ENCODE data around the gene C2orf76. TPM values are rescaled to one million over a fixed set of nuclear protein-coding genes. Genes with fewer than 3 reads are reported as not detected.

C2orf76 gene
- total RNA-seq, 1 donor from 2014 or later, result 11.7 TPM

DNA sequence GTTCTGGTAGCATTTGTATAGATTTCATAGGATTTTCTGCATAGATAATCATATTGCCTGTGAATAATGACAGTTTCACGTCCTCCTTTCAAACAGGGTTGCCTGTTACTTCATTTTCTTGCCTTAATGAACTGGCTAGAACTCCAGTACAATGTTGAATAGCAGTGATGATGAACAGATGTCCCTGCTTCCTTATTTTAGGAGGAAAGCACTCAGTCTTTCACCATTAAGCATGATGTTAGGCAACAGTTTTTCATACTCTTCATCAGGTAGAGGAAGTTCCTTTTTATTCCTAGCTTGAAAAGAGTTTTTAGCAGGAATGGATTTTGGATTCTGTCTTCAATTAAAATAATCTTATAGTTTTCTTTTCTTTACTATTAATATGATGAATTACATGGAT is 39.7 kb downstream of the C2orf76 start:
- no peak for DNase-seq (ENCODE audit: extremely low spot score, unreplicated experiment)
- peaks cover 11% of the 10 kb centered on the region for H3K4me1 Mint-ChIP-seq (ENCODE audit: unreplicated experiment)
- no peaks in the 10 kb centered on the region for H3K9me3 Mint-ChIP-seq
- no peaks in the 10 kb centered on the region for H3K36me3 Mint-ChIP-seq
- no peak overlapping the region for H3K27ac Mint-ChIP-seq
- TF ChIP-seq, protein P1, sequence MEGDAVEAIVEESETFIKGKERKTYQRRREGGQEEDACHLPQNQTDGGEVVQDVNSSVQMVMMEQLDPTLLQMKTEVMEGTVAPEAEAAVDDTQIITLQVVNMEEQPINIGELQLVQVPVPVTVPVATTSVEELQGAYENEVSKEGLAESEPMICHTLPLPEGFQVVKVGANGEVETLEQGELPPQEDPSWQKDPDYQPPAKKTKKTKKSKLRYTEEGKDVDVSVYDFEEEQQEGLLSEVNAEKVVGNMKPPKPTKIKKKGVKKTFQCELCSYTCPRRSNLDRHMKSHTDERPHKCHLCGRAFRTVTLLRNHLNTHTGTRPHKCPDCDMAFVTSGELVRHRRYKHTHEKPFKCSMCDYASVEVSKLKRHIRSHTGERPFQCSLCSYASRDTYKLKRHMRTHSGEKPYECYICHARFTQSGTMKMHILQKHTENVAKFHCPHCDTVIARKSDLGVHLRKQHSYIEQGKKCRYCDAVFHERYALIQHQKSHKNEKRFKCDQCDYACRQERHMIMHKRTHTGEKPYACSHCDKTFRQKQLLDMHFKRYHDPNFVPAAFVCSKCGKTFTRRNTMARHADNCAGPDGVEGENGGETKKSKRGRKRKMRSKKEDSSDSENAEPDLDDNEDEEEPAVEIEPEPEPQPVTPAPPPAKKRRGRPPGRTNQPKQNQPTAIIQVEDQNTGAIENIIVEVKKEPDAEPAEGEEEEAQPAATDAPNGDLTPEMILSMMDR (conservative IDR thresholded peaks at IDR 0.05), result no peak
- H3K27me3 Mint-ChIP-seq, result no peaks in the 10 kb centered on the region
- no peak overlapping the region for H3K4me3 Mint-ChIP-seq

GRCh38 chr2:119324685-119325270 is 41.9 kb downstream of the C2orf76 start:
- Mint-ChIP-seq H3K27ac (no peak overlapping the region), H3K4me3 (no peak overlapping the region), H3K4me1 (ENCODE audit: unreplicated experiment) (peaks cover 11% of the 10 kb centered on the region)

DNA sequence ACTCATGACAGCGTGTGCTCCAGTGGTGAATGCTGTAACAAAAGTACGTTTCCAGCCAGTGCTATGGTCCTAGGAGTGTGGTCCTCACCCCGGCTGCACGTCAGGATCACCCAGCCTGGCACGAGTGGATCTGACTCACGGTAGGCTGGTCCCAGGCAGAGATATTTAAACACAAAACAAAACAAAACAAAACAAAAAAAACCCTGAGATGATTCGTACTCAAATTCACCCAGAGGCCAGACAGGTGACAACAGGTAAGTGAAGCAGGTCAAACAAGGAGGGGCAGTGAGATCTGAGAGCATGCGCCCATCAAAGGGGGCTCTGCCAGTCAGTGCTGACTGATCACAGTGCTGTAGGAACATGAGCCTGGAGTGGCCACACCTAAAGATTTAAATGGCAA is 43.2 kb downstream of the C2orf76 start:
- Mint-ChIP-seq H3K4me3 (no peak overlapping the region), H3K9me3 (no peaks in the 10 kb centered on the region), H3K36me3 (no peaks in the 10 kb centered on the region), H3K27me3 (no peaks in the 10 kb centered on the region), H3K27ac (peak overlapping the region; percentile 53), H3K4me1 (ENCODE audit: unreplicated experiment) (peaks cover 17% of the 10 kb centered on the region)
- TF ChIP-seq, protein P1 (conservative IDR thresholded peaks at IDR 0.05), result no peak
- no peak for DNase-seq (ENCODE audit: extremely low spot score, unreplicated experiment)

More at GRCh38 chr2:119324685-119325270, 41.9 kb downstream of the C2orf76 start:
- no peak for DNase-seq (ENCODE audit: extremely low spot score, unreplicated experiment)
- Mint-ChIP-seq H3K27me3 (no peaks in the 10 kb centered on the region), H3K36me3 (no peaks in the 10 kb centered on the region), H3K9me3 (no peaks in the 10 kb centered on the region)
- TF ChIP-seq, protein P1 (conservative IDR thresholded peaks at IDR 0.05), result no peak

GRCh38 chr2:119319593-119319992 is 47.0 kb downstream of the C2orf76 start:
- TF ChIP-seq, protein P1 (conservative IDR thresholded peaks at IDR 0.05), result no peak
- Mint-ChIP-seq H3K27ac (peak overlapping the region; percentile 67), H3K4me3 (peak overlapping the region; percentile 39)

DNA sequence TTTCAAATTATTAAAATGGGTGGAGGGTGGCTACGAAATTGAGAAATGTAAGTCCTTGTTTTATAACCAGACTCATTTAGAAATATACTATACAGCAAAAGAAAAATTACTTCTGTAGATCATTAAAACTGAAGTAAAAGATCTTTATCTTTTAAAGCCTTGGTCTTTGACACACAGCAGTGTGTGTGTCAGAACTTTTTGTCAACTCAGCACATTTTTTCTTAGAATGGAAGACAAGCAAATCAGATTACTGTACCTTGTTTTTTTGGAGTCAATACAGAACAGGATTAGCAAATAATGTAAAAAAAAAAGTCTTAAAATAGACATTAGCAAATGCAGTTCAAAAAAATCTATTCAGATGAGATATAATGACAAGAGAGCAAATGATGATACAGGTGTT is 49.1 kb downstream of the C2orf76 start:
- Mint-ChIP-seq H3K4me1 (ENCODE audit: unreplicated experiment) (peaks cover 14% of the 10 kb centered on the region), H3K36me3 (no peaks in the 10 kb centered on the region), H3K9me3 (no peaks in the 10 kb centered on the region), H3K27me3 (no peaks in the 10 kb centered on the region), H3K4me3 (no peak overlapping the region), H3K27ac (no peak overlapping the region)
- no peak for DNase-seq (ENCODE audit: extremely low spot score, unreplicated experiment)
- TF ChIP-seq, protein P1 (conservative IDR thresholded peaks at IDR 0.05), result no peak

More at GRCh38 chr2:119319593-119319992, 47.0 kb downstream of the C2orf76 start:
- no peaks in the 10 kb centered on the region for H3K36me3 Mint-ChIP-seq
- H3K9me3 Mint-ChIP-seq, result no peaks in the 10 kb centered on the region
- H3K27me3 Mint-ChIP-seq, result no peaks in the 10 kb centered on the region
- DNase-seq (ENCODE audit: extremely low spot score, unreplicated experiment), result no peak
- H3K4me1 Mint-ChIP-seq (ENCODE audit: unreplicated experiment), result peaks cover 22% of the 10 kb centered on the region
